T follicular helper cell (primary cell): ENCODE measurements around the gene HCAR2.
A peak's percentile ranks its signal among the peaks of the same experiment; 100 is the strongest.
"Not testable (repeated sequence)": the region's sequence is repeated elsewhere in the genome, so short reads cannot be mapped to it uniquely, and the experiment has no call there.

Source experiments
- DNase-seq: peaks from one replicate; pipeline ENCODE4 v3.0.0-alpha.2; 2020; ENCODE audit warnings: low read depth
- total RNA-seq, 2 experiments: gene quantifications; one replicate each; lab custom pipeline; 2026; lab: John Stamatoyannopoulos, UW

Gene HCAR2
- total RNA-seq, result 0 reads per million in 2 experiments

GRCh38 chr12:122702890-122703611 is at the start of gene HCAR2:
TSS of gene HCAR2 (minus strand) at chr12:122703357. CDS start at chr12:122703283, 74 bp downstream.
- DNase-seq, result not testable (repeated sequence)

DNA sequence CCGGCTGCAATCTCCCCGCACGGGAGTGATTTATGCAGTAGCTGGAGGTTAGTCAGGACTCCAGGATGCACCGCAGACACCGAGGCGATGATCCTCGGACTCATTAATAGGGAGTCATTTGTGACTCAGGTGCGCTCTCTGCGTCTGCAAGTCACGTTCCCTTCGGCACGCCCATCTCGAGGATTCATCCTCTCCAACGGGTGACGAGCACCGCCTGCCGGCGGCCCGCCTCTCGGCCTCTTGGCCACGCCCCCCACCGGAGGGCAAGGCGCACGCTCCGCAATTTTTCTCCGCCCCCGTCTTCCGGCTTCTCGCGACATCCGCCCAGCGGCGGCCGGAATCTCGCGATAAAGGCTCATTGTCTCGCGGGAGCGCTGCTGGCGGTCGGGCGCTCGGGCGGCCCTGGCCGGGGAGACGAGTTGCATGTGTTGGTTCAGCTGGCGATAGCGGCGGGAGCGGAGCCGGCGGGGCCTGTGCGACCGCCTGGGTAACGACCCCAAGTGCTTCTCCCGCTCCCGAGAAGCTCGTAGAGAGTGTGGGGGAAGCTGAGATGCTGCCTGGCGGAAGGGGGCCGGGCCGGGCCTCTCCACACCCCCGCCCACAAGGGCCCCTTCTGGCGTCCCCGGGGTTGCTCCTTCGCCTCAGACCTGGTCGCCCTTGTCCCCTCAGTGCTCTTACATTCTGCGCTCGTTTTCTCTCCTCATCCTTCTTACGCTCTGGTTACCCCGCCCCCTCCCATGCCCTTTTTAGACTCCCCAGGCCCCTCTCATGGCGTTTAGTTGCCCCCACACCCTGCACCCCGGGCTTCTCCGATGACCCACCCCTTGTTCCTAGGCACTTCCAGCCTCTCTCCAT is 49.5 kb upstream of the HCAR2 start, which contains the start of gene DENR:
TSS of gene DENR (plus strand) at position 361 of the 855 bp plus-strand sequence. CDS start 878 bp downstream, outside the sequence.
- DNase-seq, result peak; percentile 99

GRCh38 chr12:122750781-122751515 is 47.8 kb upstream of the HCAR2 start:
- not testable (repeated sequence) for DNase-seq

- no peak for DNase-seq
Measured at GRCh38 chr12:122749569-122750332, 46.6 kb upstream of the HCAR2 start.

GRCh38 chr12:122747224-122748135 is 44.3 kb upstream of the HCAR2 start:
- DNase-seq, result no peak

GRCh38 chr12:122743895-122744525 is 40.9 kb upstream of the HCAR2 start:
- no peak for DNase-seq

- DNase-seq, result no peak
Measured at GRCh38 chr12:122740351-122740750, 37.2 kb upstream of the HCAR2 start.

DNA sequence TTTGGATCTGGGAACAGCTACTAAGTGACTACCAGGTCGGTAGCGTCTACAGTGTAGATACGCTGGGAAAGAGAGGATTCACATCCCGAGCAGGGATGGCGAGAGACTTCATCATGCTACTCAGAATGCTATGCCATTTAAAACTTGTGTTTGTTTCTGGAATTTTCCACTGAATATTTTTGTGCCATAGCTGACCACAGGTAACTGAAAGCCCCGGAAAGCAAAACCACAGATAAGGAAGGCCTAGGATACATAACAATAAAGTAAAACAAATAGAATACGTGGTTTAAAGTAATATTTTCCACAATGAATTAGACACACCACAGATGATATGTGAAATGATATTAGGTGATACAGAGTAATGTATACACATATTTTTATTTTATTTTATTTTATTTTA is 35.4 kb upstream of the HCAR2 start:
- no peak for DNase-seq

DNA sequence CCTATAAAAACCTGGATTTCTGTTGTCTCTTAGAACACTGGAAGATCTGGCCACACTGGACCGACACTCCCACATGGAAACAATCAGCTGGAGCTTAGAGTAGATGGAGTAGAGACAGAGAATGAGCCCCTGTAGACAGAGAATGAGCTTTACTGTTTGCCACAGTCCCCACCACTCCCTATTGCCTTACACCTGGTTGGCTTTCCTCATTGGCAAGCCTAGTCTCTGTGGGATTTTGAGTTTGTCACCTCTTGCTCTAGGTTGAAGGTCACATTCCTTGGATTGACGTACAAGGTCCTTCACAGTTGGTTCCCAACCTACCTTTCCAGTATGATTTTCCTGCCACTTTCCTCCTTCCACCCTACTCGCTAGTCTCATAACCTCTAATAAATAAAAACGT is 29.5 kb upstream of the HCAR2 start:
- no peak for DNase-seq

- DNase-seq, result no peak
Measured at GRCh38 chr12:122732170-122732569, 29.0 kb upstream of the HCAR2 start.

- no peak for DNase-seq
Measured at GRCh38 chr12:122730215-122731014, 27.3 kb upstream of the HCAR2 start, which contains the start of gene HCAR1. TSS of gene HCAR1 (minus strand) at chr12:122730844. CDS start at chr12:122730339, 505 bp downstream.

DNA sequence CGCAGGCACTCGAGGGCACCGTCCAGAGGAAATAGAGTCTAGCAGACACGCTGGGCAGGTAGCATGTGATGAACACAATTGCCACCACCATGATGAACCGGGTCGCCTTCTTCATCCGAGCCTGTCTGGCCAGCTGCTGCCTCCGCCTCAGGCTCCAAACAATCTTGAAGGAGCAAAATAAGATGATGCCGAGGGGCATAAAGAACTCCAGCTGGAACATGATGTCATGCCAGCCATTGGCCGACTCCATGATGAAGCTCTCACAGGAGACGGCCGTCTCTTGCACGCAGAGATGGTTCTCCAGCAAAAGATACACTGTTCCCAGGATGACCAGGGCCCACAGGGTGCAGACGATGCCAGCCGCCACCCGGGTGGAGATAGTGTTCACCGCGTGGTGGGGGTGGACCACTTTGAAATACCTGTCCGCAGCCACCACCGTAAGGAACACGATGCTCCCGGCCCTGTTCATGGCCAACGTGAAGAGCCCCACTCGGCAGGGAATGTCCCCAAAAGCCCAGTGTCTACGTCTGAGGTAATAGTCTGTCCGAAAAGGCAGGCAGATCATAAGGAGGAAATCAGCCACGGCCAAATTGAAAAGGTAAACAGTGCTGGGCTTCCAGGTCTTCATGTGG is 26.5 kb upstream of the HCAR2 start:
- DNase-seq, result no peak

- no peak for DNase-seq
Measured at GRCh38 chr12:122726080-122726558, 23.0 kb upstream of the HCAR2 start.

GRCh38 chr12:122725452-122726079 is 22.4 kb upstream of the HCAR2 start:
- DNase-seq, result no peak

GRCh38 chr12:122724641-122725243 is 21.6 kb upstream of the HCAR2 start:
- DNase-seq, result no peak

GRCh38 chr12:122722387-122722786 is 19.2 kb upstream of the HCAR2 start:
- no peak for DNase-seq

- no peak for DNase-seq
Measured at GRCh38 chr12:122721057-122721545, 17.9 kb upstream of the HCAR2 start.
